ENCODE data around the gene PPL.

DNA sequence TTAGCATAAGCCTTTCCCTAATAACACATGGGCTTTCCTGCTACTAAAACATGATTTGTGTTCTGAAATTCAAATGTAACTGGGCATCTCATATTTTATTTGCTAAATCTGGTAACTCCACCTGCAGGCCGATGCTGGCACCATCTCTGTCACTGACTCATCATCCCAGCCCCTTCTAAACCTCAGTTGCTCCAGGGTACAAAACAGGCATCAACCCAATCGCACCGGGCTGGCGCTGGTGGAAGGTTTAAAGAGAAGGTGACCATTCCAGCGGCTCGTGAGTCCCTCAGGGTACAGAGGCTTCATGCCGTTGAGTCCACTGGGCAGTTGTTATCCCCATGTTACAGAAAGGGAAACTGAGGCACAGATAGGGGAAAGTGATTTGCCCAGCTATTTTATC, 27.1 kb downstream of the PPL start:
- TF ChIP-seq CTCF (IDR thresholded peaks at IDR 0.05; ENCODE audit: poor library complexity) (no peak), EZH2 (IDR thresholded peaks at IDR 0.05; ENCODE audit: borderline replicate concordance) (no peak), EZH2phosphoT487 (IDR thresholded peaks at IDR 0.05; ENCODE audit: low read depth, severe bottlenecking, unreplicated experiment) (no peak)

Data from hepatocyte (in vitro differentiated cells).